ENCODE data around the gene AKR1B15. TPM values are rescaled to one million over a fixed set of nuclear protein-coding genes. Genes with fewer than 3 reads are reported as not detected.

Gene AKR1B15
- total RNA-seq, 1 experiment from 2014 or later = not detected

- DNase-seq (ENCODE audit: low read depth in 1 of 2, low spot score in 2 of 2) = no peak
- Histone ChIP-seq H3K27ac (no peak overlapping the region), H3K27me3 (replicated peaks) (no peaks in the 10 kb centered on the region), H3K36me3 (no peaks in the 10 kb centered on the region), H3K9me3 (replicated peaks) (no peaks in the 10 kb centered on the region), H3K4me3 (no peak overlapping the region), H3K4me1 (replicated peaks) (peaks cover 40% of the 10 kb centered on the region)
Observed at GRCh38 chr7:134622303-134622995, 73.5 kb downstream of the AKR1B15 start.

- Histone ChIP-seq H3K9me3 (replicated peaks) (no peaks in the 10 kb centered on the region), H3K36me3 (no peaks in the 10 kb centered on the region), H3K4me1 (replicated peaks) (peaks cover 39% of the 10 kb centered on the region), H3K27ac (no peak overlapping the region), H3K4me3 (no peak overlapping the region), H3K27me3 (replicated peaks) (no peaks in the 10 kb centered on the region)
- no peak for DNase-seq (ENCODE audit: low read depth in 1 of 2, low spot score in 2 of 2)
Observed at GRCh38 chr7:134623193-134623592, 74.3 kb downstream of the AKR1B15 start.

DNA sequence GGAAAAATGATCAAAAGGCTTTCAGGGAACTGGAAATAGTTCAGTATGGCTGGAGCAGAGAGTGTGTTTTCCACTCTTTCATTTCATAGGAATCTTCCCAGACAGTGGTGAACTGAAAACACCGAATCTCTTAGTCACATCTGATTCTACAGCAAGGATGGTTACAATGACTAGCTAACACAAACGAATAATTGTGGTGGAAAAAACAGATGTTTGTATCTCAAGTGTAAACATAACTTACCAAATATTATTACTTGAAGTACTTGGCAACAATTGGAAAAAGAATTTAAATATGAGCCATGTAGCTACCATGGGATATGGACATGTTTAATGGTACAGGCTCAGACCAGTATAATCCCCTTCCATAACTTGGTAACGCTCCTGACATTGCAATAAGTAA, 76.6 kb downstream of the AKR1B15 start:
- H3K4me1 ChIP-seq (replicated peaks) = peaks cover 17% of the 10 kb centered on the region
- H3K27me3 ChIP-seq (replicated peaks) = no peaks in the 10 kb centered on the region
- no peak overlapping the region for H3K4me3 ChIP-seq
- DNase-seq (ENCODE audit: low read depth in 1 of 2, low spot score in 2 of 2) = peak in 1 of 2 experiments; percentile 73
- peak overlapping the region; percentile 31 for H3K27ac ChIP-seq
- no peaks in the 10 kb centered on the region for H3K36me3 ChIP-seq
- H3K9me3 ChIP-seq (replicated peaks) = no peaks in the 10 kb centered on the region

GRCh38 chr7:134627109-134627774, 78.3 kb downstream of the AKR1B15 start:
- Histone ChIP-seq H3K27me3 (replicated peaks) (no peaks in the 10 kb centered on the region), H3K4me1 (replicated peaks) (peaks cover 22% of the 10 kb centered on the region), H3K36me3 (no peaks in the 10 kb centered on the region), H3K27ac (no peak overlapping the region), H3K4me3 (no peak overlapping the region), H3K9me3 (replicated peaks) (no peaks in the 10 kb centered on the region)
- no peak for DNase-seq (ENCODE audit: low read depth in 1 of 2, low spot score in 2 of 2)

DNA sequence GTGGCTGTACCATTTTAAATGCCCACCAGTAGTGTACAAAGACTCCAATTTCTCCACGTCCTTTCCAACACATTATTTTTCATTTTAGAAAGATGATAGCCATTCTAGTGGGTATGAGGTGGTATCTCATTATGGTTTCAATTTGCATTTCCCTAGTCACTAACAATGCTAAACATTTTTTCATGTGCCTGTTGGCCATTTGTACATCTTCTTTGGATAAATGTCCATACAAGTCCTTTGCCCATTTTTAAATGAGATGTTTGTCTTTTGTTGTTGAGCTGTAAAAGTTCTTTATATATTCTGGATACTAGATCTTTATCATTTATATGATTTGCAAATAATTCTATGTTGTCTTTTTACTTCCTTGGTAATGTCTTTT, 78.9 kb downstream of the AKR1B15 start:
- no peak for DNase-seq (ENCODE audit: low read depth in 1 of 2, low spot score in 2 of 2)
- Histone ChIP-seq H3K4me3 (no peak overlapping the region), H3K27ac (no peak overlapping the region), H3K9me3 (replicated peaks) (no peaks in the 10 kb centered on the region), H3K27me3 (replicated peaks) (no peaks in the 10 kb centered on the region), H3K36me3 (no peaks in the 10 kb centered on the region), H3K4me1 (replicated peaks) (peaks cover 22% of the 10 kb centered on the region)

DNA sequence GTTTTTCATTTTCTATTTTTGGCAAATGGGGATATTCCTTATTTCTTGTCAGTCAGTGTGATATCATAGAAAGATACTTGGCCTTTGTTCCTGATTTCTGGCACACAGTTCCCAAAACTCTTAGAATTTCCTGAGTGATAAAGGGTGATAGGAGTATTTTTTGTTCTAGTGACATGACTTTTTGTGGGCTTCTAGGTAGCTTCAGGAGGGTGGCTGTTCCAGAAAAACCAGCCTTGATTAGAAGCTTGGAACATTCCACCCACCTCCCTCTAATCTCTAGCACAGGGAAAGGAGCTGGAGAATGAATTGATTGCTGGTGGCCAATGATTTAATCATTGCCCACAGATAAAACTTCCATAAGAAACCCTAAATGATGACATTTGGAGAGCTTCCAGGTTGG, 80.5 kb downstream of the AKR1B15 start:
- Histone ChIP-seq H3K9me3 (replicated peaks) (no peaks in the 10 kb centered on the region), H3K4me3 (no peak overlapping the region), H3K27me3 (replicated peaks) (no peaks in the 10 kb centered on the region), H3K27ac (no peak overlapping the region), H3K36me3 (no peaks in the 10 kb centered on the region), H3K4me1 (replicated peaks) (peaks cover 26% of the 10 kb centered on the region)
- DNase-seq (ENCODE audit: low read depth in 1 of 2, low spot score in 2 of 2) = no peak

Other genes with a start within 250 kb of the AKR1B15 start
- gene SLC35B4, start 232.2 kb upstream of the AKR1B15 start, total RNA-seq (2014; rRNA removed; shearing (Covaris generic)) = 12.1 and 19.6 TPM in 2 replicates
- 79.8 and 103 TPM in 2 replicates for gene AKR1B1, start 90.0 kb upstream of the AKR1B15 start, total RNA-seq (2014; rRNA removed; shearing (Covaris generic))
- gene AKR1B10, start 21.5 kb upstream of the AKR1B15 start, total RNA-seq (2014; rRNA removed; shearing (Covaris generic)) = 0.19 and 0.39 TPM in 2 replicates
- 43.7 and 45.4 TPM in 2 replicates for gene BPGM, start 97.7 kb downstream of the AKR1B15 start, total RNA-seq (2014; rRNA removed; shearing (Covaris generic))
- gene CALD1, start 230.5 kb downstream of the AKR1B15 start, total RNA-seq (2014; rRNA removed; shearing (Covaris generic)) = 411 and 544 TPM in 2 replicates

All from SJSA1 (cell line).